ENCODE results near the gene IDE. TPM values are rescaled to one million over a fixed set of nuclear protein-coding genes. Genes with fewer than 3 reads are reported as not detected.
A peak's percentile ranks its signal among the peaks of the same experiment; 100 is the strongest.

IDE gene
- total and polyA plus RNA-seq, 8 donors, result 19.2 to 50.2 (median 23.1) TPM

- Histone ChIP-seq H3K36me3 (peaks cover 0 to 16% of the 10 kb centered on the region in 2 donors), H3K4me1 (no peaks in the 10 kb centered on the region), H3K27ac (no peak overlapping the region), H3K4me3 (no peak overlapping the region), H3K9me3 (no peaks in the 10 kb centered on the region), H3K27me3 (no peaks in the 10 kb centered on the region)
- TF ChIP-seq CTCF (IDR thresholded peaks at IDR 0.05), result no peak
- no peak for DNase-seq
- intact Hi-C loops (cut with DNase I), result no loop called here
- ATAC-seq, result no peak
Observed at GRCh38 chr10:92523639-92524038, 50.3 kb downstream of the IDE start.

DNA sequence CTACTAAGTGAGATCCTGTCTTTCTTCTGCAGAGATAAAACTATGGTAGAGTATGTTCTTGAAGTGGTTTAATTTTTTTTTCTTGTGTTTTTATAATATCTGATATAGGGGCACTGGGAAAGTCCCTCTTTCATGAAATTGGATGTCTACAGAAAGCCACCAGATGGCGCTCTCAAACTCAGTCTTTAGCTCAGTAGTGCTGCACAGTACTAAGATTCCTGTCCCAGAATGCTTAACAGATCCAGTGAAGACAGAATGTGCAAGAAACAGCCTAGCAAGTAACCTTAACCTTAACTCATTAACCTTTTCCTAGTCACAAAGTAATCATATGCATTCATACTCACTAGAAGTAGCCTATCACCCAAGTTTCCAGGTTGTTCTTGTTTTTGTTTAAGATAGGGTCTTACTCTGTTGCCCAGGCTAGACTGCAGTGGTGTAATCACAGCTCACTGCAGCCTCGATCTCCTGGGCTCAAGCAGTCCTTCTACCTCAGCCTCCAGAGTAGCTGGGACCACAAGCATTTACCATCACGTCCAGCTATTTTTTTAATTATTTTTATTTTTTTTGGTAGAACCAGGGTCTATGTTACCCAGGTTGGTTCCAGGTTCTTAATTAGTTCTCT lies 56.7 kb downstream of the IDE start:
- intact Hi-C loops (cut with DNase I), result loop anchor here in 1 of 2 donors (5.0 kb wide), 1 partner anchor 55 kb away; the partner anchor contains the start of gene IDE
- peak; percentile 66 to 80 for TF ChIP-seq CTCF (IDR thresholded peaks at IDR 0.05)
- H3K4me3 ChIP-seq, result no peak overlapping the region
- ATAC-seq, result peak; percentile 96
- no peaks in the 10 kb centered on the region for H3K9me3 ChIP-seq
- H3K27ac ChIP-seq, result no peak overlapping the region
- H3K27me3 ChIP-seq, result no peaks in the 10 kb centered on the region
- DNase-seq, result peak in 3 of 4 donors; percentile 44 to 82 (median 62)
- no peaks in the 10 kb centered on the region for H3K4me1 ChIP-seq
- H3K36me3 ChIP-seq, result peaks cover 0 to 13% of the 10 kb centered on the region in 2 donors

DNA sequence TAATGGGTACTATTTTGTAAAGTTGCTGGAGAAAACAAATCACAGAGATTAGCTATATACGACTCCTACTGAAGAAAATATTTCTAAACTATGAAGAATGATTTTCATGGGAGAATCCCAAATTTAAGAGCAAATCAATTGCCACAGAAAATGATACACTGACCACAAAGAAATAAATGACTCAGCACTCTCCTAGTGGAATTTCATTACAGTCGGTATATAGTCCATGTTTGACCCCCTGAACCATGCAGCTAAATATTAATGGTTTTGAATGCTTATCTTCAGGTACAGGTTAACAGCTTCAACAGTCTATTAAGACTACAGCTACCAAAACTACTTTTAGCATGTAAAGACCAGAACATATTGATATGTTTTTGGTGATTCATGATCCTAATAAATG lies 65.0 kb downstream of the IDE start:
- H3K27me3 ChIP-seq, result no peaks in the 10 kb centered on the region
- DNase-seq, result no peak
- no peak for TF ChIP-seq CTCF (IDR thresholded peaks at IDR 0.05)
- H3K4me3 ChIP-seq, result no peak overlapping the region
- no peak overlapping the region for H3K27ac ChIP-seq
- no peak for ATAC-seq
- no peaks in the 10 kb centered on the region for H3K4me1 ChIP-seq
- intact Hi-C loops (cut with DNase I), result no loop called here
- H3K9me3 ChIP-seq, result no peaks in the 10 kb centered on the region
- H3K36me3 ChIP-seq, result peaks cover 0 to 71% of the 10 kb centered on the region in 2 donors

DNA sequence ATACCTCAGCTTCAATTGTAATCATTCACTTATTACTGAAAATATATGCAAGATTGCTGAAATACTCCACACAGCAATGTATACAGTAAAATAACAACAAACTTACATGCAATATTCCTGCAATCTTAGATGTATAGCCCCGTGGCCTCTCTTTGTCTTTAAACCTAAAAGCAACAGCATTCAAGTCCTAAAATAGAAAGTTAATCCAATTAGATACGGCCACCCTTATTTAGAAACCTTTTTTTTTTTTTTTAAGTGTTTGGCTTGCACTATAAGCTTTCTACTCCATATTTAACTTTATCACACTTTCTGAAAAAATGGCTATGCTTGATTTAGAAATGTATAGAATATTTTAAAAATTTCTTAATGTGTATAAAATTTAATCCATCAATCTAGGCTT lies 67.6 kb downstream of the IDE start:
- ATAC-seq (no peak), DNase-seq (no peak)
- H3K36me3 ChIP-seq, result peaks cover 3 to 76% of the 10 kb centered on the region in 2 donors
- no peak overlapping the region for H3K27ac ChIP-seq
- intact Hi-C loops (cut with DNase I), result no loop called here
- no peaks in the 10 kb centered on the region for H3K9me3 ChIP-seq
- no peaks in the 10 kb centered on the region for H3K4me1 ChIP-seq
- H3K27me3 ChIP-seq, result no peaks in the 10 kb centered on the region
- no peak overlapping the region for H3K4me3 ChIP-seq
- no peak for TF ChIP-seq CTCF (IDR thresholded peaks at IDR 0.05)

DNA sequence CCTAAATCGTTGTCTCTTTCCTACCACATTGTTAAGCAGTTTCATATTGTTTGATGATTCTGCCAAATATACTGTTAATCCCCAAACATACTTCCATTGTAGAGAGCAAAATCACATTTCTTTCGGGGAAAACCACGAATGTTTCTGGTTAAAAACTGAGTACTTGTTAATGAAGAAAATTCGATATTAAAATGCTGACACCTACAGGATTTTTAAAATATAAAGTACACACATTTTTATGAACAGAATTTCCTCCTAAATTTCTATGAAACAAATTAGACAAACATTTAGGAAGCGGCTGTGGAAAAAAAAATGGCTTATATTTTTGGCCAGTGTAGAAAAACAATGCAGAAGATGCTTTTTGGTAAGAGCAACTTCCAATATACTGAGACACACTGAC lies 68.8 kb downstream of the IDE start:
- intact Hi-C loops (cut with DNase I), result no loop called here
- DNase-seq (no peak), ATAC-seq (no peak)
- Histone ChIP-seq H3K9me3 (no peaks in the 10 kb centered on the region), H3K36me3 (peaks cover 3 to 81% of the 10 kb centered on the region in 2 donors), H3K27ac (no peak overlapping the region), H3K4me1 (no peaks in the 10 kb centered on the region), H3K27me3 (no peaks in the 10 kb centered on the region), H3K4me3 (no peak overlapping the region)
- TF ChIP-seq CTCF (IDR thresholded peaks at IDR 0.05), result no peak

Measured in left lung (tissue), 10 donors.